ENCODE data around the gene ANAPC10. TPM values are rescaled to one million over a fixed set of nuclear protein-coding genes. Genes with fewer than 3 reads are reported as not detected.

Gene ANAPC10
- polyA plus RNA-seq, 4 donors: 10.1 to 18.7 (median 12.8) TPM

GRCh38 chr4:144984241-144984640 is 113.8 kb downstream of the ANAPC10 start:
- Histone ChIP-seq H3K9me3 (ENCODE audit: control insufficient read depth in 2 of 2, insufficient read depth in 1 of 2, low read depth in 1 of 2, low read length in 1 of 2) (no peaks in the 10 kb centered on the region), H3K36me3 (ENCODE audit: control insufficient read depth in 3 of 3, insufficient read depth in 2 of 3, low read depth in 1 of 3, low read length in 3 of 3) (no peaks in the 10 kb centered on the region), H3K27ac (ENCODE audit: low read depth in 1 of 3, low read length in 2 of 3) (no peak overlapping the region), H3K27me3 (ENCODE audit: control insufficient read depth in 3 of 3, insufficient read depth in 3 of 3, low read length in 3 of 3) (no peaks in the 10 kb centered on the region), H3K4me3 (ENCODE audit: low read depth in 1 of 3, low read length in 3 of 3) (no peak overlapping the region), H3K4me1 (ENCODE audit: control insufficient read depth in 3 of 3, insufficient read depth in 2 of 3, low read depth in 1 of 3, low read length in 2 of 3) (no peaks in the 10 kb centered on the region)
- DNase-seq (no peak), FAIRE-seq (no peak)
- 76 to 89% (median 89%) methylated on average over 3 of the region's 3 CpGs for WGBS, 3 donors

- Histone ChIP-seq H3K27ac (ENCODE audit: low read depth in 1 of 3, low read length in 2 of 3) (no peak overlapping the region), H3K4me3 (ENCODE audit: low read depth in 1 of 3, low read length in 3 of 3) (no peak overlapping the region), H3K4me1 (ENCODE audit: control insufficient read depth in 3 of 3, insufficient read depth in 2 of 3, low read depth in 1 of 3, low read length in 2 of 3) (no peaks in the 10 kb centered on the region), H3K36me3 (ENCODE audit: control insufficient read depth in 3 of 3, insufficient read depth in 2 of 3, low read depth in 1 of 3, low read length in 3 of 3) (no peaks in the 10 kb centered on the region), H3K27me3 (ENCODE audit: control insufficient read depth in 3 of 3, insufficient read depth in 3 of 3, low read length in 3 of 3) (no peaks in the 10 kb centered on the region), H3K9me3 (ENCODE audit: control insufficient read depth in 2 of 2, insufficient read depth in 1 of 2, low read depth in 1 of 2, low read length in 1 of 2) (no peaks in the 10 kb centered on the region)
- DNase-seq (no peak), FAIRE-seq (no peak)
- WGBS, 3 donors: 89 to 97% (median 96%) methylated on average over 2 of the region's 2 CpGs
Measured at GRCh38 chr4:144975718-144976117, 122.3 kb downstream of the ANAPC10 start.

- no peaks in the 10 kb centered on the region for H3K4me1 ChIP-seq (ENCODE audit: control insufficient read depth in 3 of 3, insufficient read depth in 2 of 3, low read depth in 1 of 3, low read length in 2 of 3)
- FAIRE-seq (no peak), DNase-seq (no peak)
- H3K27ac ChIP-seq (ENCODE audit: low read depth in 1 of 3, low read length in 2 of 3): no peak overlapping the region
- no peaks in the 10 kb centered on the region for H3K27me3 ChIP-seq (ENCODE audit: control insufficient read depth in 3 of 3, insufficient read depth in 3 of 3, low read length in 3 of 3)
- no peaks in the 10 kb centered on the region for H3K36me3 ChIP-seq (ENCODE audit: control insufficient read depth in 3 of 3, insufficient read depth in 2 of 3, low read depth in 1 of 3, low read length in 3 of 3)
- WGBS, 3 donors: 61 to 72% (median 63%) methylated on average over 1 of the region's 1 CpG
- no peak overlapping the region for H3K4me3 ChIP-seq (ENCODE audit: low read depth in 1 of 3, low read length in 3 of 3)
- no peaks in the 10 kb centered on the region for H3K9me3 ChIP-seq (ENCODE audit: control insufficient read depth in 2 of 2, insufficient read depth in 1 of 2, low read depth in 1 of 2, low read length in 1 of 2)
Measured at GRCh38 chr4:144970597-144970996, 127.4 kb downstream of the ANAPC10 start.

GRCh38 chr4:144969821-144970220 is 128.2 kb downstream of the ANAPC10 start:
- H3K4me3 ChIP-seq (ENCODE audit: low read depth in 1 of 3, low read length in 3 of 3): no peak overlapping the region
- H3K27ac ChIP-seq (ENCODE audit: low read depth in 1 of 3, low read length in 2 of 3): no peak overlapping the region
- DNase-seq (no peak), FAIRE-seq (no peak)
- H3K4me1 ChIP-seq (ENCODE audit: control insufficient read depth in 3 of 3, insufficient read depth in 2 of 3, low read depth in 1 of 3, low read length in 2 of 3): no peaks in the 10 kb centered on the region
- no peaks in the 10 kb centered on the region for H3K9me3 ChIP-seq (ENCODE audit: control insufficient read depth in 2 of 2, insufficient read depth in 1 of 2, low read depth in 1 of 2, low read length in 1 of 2)
- no peaks in the 10 kb centered on the region for H3K36me3 ChIP-seq (ENCODE audit: control insufficient read depth in 3 of 3, insufficient read depth in 2 of 3, low read depth in 1 of 3, low read length in 3 of 3)
- H3K27me3 ChIP-seq (ENCODE audit: control insufficient read depth in 3 of 3, insufficient read depth in 3 of 3, low read length in 3 of 3): no peaks in the 10 kb centered on the region
- WGBS, 3 donors: 88 to 93% (median 90%) methylated on average over 2 of the region's 2 CpGs

GRCh38 chr4:144968606-144969005 is 129.4 kb downstream of the ANAPC10 start:
- H3K27ac ChIP-seq (ENCODE audit: low read depth in 1 of 3, low read length in 2 of 3): no peak overlapping the region
- 82 to 90% (median 86%) methylated on average over 3 of the region's 3 CpGs for WGBS, 3 donors
- no peaks in the 10 kb centered on the region for H3K4me1 ChIP-seq (ENCODE audit: control insufficient read depth in 3 of 3, insufficient read depth in 2 of 3, low read depth in 1 of 3, low read length in 2 of 3)
- no peaks in the 10 kb centered on the region for H3K27me3 ChIP-seq (ENCODE audit: control insufficient read depth in 3 of 3, insufficient read depth in 3 of 3, low read length in 3 of 3)
- no peak for FAIRE-seq
- H3K4me3 ChIP-seq (ENCODE audit: low read depth in 1 of 3, low read length in 3 of 3): no peak overlapping the region
- H3K9me3 ChIP-seq (ENCODE audit: control insufficient read depth in 2 of 2, insufficient read depth in 1 of 2, low read depth in 1 of 2, low read length in 1 of 2): no peaks in the 10 kb centered on the region
- DNase-seq: no peak
- no peaks in the 10 kb centered on the region for H3K36me3 ChIP-seq (ENCODE audit: control insufficient read depth in 3 of 3, insufficient read depth in 2 of 3, low read depth in 1 of 3, low read length in 3 of 3)

- Histone ChIP-seq H3K4me1 (ENCODE audit: control insufficient read depth in 3 of 3, insufficient read depth in 2 of 3, low read depth in 1 of 3, low read length in 2 of 3) (no peaks in the 10 kb centered on the region), H3K36me3 (ENCODE audit: control insufficient read depth in 3 of 3, insufficient read depth in 2 of 3, low read depth in 1 of 3, low read length in 3 of 3) (no peaks in the 10 kb centered on the region), H3K27me3 (ENCODE audit: control insufficient read depth in 3 of 3, insufficient read depth in 3 of 3, low read length in 3 of 3) (no peaks in the 10 kb centered on the region), H3K27ac (ENCODE audit: low read depth in 1 of 3, low read length in 2 of 3) (no peak overlapping the region), H3K4me3 (ENCODE audit: low read depth in 1 of 3, low read length in 3 of 3) (no peak overlapping the region), H3K9me3 (ENCODE audit: control insufficient read depth in 2 of 2, insufficient read depth in 1 of 2, low read depth in 1 of 2, low read length in 1 of 2) (no peaks in the 10 kb centered on the region)
- FAIRE-seq: no peak
- 81 to 83% (median 81%) methylated on average over 4 of the region's 4 CpGs for WGBS, 3 donors
- no peak for DNase-seq
Measured at GRCh38 chr4:144967161-144967560, 130.8 kb downstream of the ANAPC10 start.

- H3K27ac ChIP-seq (ENCODE audit: low read depth in 1 of 3, low read length in 2 of 3): no peak overlapping the region
- FAIRE-seq: no peak
- no peak for DNase-seq
- no peaks in the 10 kb centered on the region for H3K27me3 ChIP-seq (ENCODE audit: control insufficient read depth in 3 of 3, insufficient read depth in 3 of 3, low read length in 3 of 3)
- no peak overlapping the region for H3K4me3 ChIP-seq (ENCODE audit: low read depth in 1 of 3, low read length in 3 of 3)
- H3K36me3 ChIP-seq (ENCODE audit: control insufficient read depth in 3 of 3, insufficient read depth in 2 of 3, low read depth in 1 of 3, low read length in 3 of 3): no peaks in the 10 kb centered on the region
- no peaks in the 10 kb centered on the region for H3K4me1 ChIP-seq (ENCODE audit: control insufficient read depth in 3 of 3, insufficient read depth in 2 of 3, low read depth in 1 of 3, low read length in 2 of 3)
- no peaks in the 10 kb centered on the region for H3K9me3 ChIP-seq (ENCODE audit: control insufficient read depth in 2 of 2, insufficient read depth in 1 of 2, low read depth in 1 of 2, low read length in 1 of 2)
- WGBS, 3 donors: 83 to 92% (median 84%) methylated on average over 4 of the region's 4 CpGs
Measured at GRCh38 chr4:144962300-144962699, 135.7 kb downstream of the ANAPC10 start.

- 48 to 74% (median 57%) methylated on average over 1 of the region's 1 CpG for WGBS, 3 donors
- Histone ChIP-seq H3K4me3 (ENCODE audit: low read depth in 1 of 3, low read length in 3 of 3) (no peak overlapping the region), H3K27ac (ENCODE audit: low read depth in 1 of 3, low read length in 2 of 3) (no peak overlapping the region), H3K4me1 (ENCODE audit: control insufficient read depth in 3 of 3, insufficient read depth in 2 of 3, low read depth in 1 of 3, low read length in 2 of 3) (no peaks in the 10 kb centered on the region), H3K9me3 (ENCODE audit: control insufficient read depth in 2 of 2, insufficient read depth in 1 of 2, low read depth in 1 of 2, low read length in 1 of 2) (peaks cover 0 to 21% of the 10 kb centered on the region in 2 donors), H3K36me3 (ENCODE audit: control insufficient read depth in 3 of 3, insufficient read depth in 2 of 3, low read depth in 1 of 3, low read length in 3 of 3) (no peaks in the 10 kb centered on the region), H3K27me3 (ENCODE audit: control insufficient read depth in 3 of 3, insufficient read depth in 3 of 3, low read length in 3 of 3) (no peaks in the 10 kb centered on the region)
- no peak for DNase-seq
- no peak for FAIRE-seq
Measured at GRCh38 chr4:144955104-144955503, 142.9 kb downstream of the ANAPC10 start.

- no peaks in the 10 kb centered on the region for H3K4me1 ChIP-seq (ENCODE audit: control insufficient read depth in 3 of 3, insufficient read depth in 2 of 3, low read depth in 1 of 3, low read length in 2 of 3)
- DNase-seq (no peak), FAIRE-seq (no peak)
- H3K27ac ChIP-seq (ENCODE audit: low read depth in 1 of 3, low read length in 2 of 3): no peak overlapping the region
- peaks cover 0 to 21% of the 10 kb centered on the region in 2 donors for H3K9me3 ChIP-seq (ENCODE audit: control insufficient read depth in 2 of 2, insufficient read depth in 1 of 2, low read depth in 1 of 2, low read length in 1 of 2)
- H3K27me3 ChIP-seq (ENCODE audit: control insufficient read depth in 3 of 3, insufficient read depth in 3 of 3, low read length in 3 of 3): no peaks in the 10 kb centered on the region
- 60 to 83% (median 75%) methylated on average over 1 of the region's 1 CpG for WGBS, 3 donors
- no peaks in the 10 kb centered on the region for H3K36me3 ChIP-seq (ENCODE audit: control insufficient read depth in 3 of 3, insufficient read depth in 2 of 3, low read depth in 1 of 3, low read length in 3 of 3)
- no peak overlapping the region for H3K4me3 ChIP-seq (ENCODE audit: low read depth in 1 of 3, low read length in 3 of 3)
Measured at GRCh38 chr4:144954230-144954629, 143.8 kb downstream of the ANAPC10 start.

All from small intestine (tissue), 7 donors.